CD4-positive, alpha-beta T cell treated with Interleukin-15 for 1 hour (primary cell): ENCODE results near the gene PHF20.
"Not testable (repeated sequence)": the region's sequence is repeated elsewhere in the genome, so short reads cannot be mapped to it uniquely, and the experiment has no call there.

Experiments
- DNase-seq: peaks from one replicate; pipeline ENCODE4 v3.0.0-alpha.2; 2020

PHF20 gene

DNA sequence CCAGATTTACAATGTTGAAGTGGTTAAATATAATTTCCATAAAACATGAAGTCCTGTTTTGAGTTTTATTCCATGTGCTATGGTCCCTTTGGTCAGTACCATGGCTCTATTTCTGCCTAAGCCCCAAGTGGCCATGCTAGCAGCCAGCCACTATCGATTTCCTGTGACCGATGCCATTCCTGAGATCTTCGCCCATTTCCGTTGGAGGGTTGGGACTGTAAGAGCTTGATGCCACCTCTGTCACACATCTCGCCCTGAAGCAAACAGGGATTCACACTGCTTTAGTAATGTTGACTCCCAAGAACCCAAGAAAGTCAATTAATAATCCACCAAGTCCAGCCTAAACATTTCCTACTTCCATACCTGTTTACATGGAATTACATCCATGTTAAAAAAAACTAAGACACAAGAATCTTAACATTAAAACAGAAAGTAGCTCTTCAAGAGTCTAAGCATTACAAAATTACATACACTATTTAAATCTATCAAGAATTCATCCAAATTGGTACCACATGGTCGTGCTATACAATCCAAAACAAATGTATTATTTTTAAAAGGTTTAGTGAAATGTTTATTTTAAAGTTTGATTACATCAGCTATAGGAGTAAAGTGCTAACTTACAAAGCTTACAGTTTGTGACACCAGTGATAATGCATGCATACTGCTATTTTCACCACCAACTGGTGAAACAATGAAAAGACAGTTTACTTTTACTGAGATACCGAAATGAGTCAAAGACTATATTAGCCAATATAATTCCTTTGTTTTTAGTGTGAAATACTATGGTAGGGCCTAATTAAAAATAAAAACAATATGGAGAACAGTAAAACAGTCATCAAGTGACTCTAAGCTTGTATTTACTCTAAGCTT lies 32.3 kb upstream of the PHF20 start:
- DNase-seq = no peak

DNA sequence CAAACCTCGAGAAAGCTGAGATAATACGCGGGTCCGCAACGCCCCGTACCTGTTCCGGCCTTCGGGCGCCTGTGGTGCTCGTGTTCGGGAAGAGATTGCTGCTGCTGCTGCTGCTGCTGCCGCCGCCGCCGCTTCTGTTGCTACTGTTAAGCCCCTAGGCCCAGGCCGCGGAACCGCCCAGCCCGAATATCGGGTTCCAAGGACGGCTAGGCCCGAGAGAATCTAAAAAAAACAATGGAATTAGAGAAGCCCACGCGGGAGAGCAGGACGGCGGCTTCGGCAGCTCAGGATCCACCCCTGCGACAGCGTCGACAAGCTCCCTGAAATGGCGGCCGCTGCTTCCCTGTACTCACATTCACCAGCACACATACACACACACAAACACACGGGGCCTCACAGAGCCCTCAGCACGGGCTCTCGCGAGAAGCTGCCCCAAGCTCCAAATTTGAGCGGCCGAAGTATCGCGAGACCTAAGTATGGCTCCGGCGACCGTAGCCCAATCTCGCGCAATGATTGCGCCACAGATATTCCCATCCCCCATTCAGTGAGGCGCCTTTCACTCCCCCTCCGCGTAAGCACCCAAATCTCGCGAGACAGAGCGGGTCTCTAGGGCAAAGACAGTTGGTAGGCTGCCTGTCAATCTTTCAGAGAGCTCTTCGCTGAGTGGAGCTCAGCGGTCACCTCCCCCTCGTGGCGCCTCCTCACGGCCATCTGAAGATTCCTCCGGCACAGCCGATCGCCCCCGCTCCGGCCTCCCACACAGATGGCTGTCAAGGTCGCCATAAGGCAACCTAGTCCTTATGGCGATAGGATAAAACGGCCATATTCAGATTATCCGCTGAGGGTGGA lies 29.7 kb upstream of the PHF20 start, which contains the start of gene RBM39:
RBM39 (minus strand) TSS at position 369 of the 849 bp plus-strand sequence. CDS start 1,386 bp downstream, outside the sequence.
- peak; percentile 100 for DNase-seq

DNA sequence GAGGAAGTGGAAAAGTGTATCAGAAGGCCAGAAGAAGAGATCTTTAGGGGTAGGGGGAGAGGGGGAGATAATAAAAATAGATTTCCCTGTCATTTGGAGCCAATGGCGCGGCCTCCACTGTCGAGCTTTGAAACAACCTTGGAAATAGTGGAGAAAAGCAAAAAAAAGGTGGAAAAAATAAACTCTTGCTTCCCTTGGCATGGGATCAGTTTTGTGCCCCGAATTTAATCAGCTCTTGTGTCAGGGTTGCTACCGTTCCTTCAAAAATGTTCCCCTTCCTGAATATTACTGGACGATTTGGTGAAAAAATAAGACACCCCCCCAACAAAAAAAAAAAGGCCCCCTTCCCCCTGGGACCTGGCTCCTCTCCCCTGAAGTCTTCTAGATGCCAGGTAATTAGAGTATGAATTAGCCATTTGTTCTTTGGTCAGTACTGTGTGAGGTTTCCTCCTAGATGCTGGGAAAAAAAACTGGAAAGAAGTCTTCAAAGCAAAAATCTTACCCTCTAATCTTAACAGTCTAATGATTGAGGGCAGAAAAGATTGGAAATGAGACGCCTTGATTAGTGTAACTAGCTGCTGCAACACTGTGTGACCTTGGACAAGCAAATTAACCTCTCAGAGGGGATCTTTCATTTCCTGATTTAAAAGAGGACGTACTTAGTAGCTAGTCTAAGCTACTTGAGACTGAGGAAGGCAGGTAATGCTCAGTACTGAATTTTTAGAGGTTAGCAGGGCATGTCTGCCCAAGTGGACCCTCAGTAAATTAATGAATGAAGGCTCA lies 28.9 kb upstream of the PHF20 start:
- no peak for DNase-seq

DNA sequence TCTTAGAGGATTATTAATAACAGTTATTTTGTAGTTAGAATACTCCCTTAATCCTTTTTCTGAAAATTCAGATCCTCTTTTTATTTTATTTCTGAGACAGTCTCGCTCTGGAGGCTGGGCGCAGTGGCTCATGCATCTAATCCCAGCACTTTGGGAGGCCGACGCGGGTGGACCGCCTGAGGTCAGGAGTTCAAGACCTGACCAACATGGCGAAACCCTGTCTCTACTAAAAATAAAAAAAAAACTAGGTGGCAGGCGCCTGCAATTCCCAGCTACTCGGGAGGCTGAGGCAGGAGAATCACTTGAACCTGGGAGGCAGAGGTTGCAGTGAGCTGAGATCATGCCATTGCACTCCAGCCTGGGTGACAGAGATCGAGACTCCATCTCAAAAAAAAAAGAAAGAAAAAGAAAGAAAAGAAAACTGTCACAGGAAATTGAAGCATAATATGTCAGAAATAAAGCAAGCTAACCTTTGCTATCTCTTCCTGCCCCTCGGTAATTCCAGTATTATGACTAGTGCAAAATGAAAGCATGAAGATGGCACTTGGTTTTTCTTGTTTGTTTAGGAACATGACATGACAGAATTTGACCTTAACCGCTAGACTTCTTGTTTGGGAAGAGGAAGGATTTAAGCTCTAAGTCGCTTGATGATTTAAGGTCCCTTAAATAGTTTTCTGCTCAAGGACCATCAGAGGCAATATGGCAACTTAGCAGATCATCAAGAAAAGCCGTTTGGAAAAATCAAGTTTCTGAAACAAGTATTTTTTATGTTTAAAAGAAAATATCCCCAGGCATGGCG lies 27.9 kb upstream of the PHF20 start:
- no peak for DNase-seq

DNA sequence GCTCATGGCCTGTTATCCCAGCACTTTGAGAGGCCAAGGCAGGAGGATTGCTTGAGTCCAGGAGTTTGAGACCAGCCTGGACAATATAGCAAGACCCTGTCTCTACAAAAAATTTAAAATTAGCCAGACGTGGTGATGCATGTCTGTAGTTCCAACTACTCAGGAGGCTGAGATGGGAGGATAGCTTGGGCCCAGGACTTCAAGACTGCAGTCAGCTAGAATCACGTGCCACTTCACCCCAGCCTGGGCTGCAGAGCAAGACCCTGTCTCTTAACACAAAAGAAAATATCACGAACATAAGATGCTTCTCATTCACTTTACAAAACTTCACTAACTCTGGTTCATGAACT lies 27.3 kb upstream of the PHF20 start:
- not testable (repeated sequence) for DNase-seq

DNA sequence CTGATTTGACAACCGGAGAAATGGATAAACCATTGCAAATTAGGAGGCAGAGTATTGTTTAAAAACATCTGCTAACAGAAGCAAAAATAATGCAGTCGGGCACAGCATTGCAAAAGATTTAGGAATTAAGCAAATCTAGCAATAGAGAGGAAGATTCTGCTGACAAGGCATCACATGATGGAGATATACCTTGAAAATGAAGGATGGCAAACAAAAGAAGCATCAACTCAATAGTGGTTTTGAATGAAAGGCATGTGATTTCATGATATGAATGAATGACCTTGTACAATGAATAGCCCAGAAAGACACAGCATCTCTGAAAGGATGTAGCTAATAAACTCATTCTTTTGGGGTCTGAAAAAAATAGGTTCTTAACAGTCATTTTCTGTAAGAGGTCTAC lies 21.2 kb upstream of the PHF20 start:
- DNase-seq = no peak

DNA sequence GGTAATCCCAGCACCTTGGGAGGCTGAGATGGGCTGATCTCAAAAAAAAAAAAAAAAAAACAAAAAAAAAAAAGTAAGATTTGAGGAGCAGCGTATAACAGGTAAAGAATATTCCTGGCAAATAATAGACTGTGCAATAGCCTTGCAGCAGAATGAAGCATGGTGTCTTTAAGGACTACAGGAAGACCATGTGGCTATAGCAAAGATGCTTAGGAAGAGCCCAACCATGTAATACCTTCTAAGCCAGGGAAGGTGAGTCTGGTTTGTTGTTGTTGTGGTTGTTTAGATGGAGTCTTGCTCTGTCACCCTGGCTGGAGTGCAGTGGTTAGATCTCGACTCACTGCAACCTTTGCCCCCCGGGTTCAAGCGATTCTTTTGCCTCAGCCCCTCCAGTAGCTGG lies 15.4 kb upstream of the PHF20 start:
- DNase-seq = no peak

DNA sequence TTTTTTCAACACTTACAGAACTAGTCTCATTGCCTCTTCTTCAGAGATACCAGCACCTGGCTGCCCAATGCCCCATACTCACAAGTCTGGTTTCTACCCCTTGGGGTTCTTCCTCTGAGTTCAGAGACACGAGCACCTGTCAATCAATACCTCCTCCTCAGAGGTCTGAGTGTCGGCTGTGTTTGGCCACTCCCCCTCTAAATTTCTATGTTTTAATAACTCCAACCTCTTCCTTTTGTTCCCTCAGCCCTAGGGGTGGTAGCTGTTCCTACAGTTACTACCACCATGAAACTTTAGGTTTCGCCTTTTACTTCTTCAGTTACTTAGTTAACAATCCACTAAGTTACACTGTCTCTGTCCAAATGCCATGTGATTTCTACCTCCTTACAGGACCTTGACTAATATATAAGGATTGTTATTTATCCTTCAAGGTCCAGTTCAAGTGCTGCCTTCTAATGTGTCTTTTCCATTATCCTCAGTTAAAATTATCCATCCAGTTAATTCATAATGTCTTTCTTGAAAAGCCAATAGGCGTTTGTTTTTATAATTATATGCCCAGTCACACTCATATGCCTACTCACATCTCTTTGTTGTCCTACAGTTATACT lies 14.6 kb upstream of the PHF20 start:
- no peak for DNase-seq

DNA sequence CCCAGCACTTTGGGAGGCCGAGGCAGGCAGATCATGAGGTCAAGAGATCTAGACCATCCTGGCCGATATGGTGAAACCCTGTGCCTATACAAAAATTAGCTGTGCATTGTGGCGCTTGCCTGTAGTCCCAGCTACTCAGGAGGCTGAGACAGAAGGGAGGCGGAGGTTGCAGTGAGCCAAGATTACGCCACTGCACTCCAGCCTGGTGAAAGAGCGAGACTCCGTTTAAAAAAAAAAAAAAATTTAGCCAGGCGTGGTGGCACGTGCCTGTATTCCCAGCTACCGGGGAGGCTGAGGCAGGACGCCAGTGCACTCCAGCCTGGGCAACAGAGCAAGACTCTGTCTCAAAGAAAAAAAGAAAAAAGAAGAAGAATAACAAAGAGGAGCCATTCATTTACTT lies 10.3 kb upstream of the PHF20 start:
- DNase-seq = not testable (repeated sequence)

DNA sequence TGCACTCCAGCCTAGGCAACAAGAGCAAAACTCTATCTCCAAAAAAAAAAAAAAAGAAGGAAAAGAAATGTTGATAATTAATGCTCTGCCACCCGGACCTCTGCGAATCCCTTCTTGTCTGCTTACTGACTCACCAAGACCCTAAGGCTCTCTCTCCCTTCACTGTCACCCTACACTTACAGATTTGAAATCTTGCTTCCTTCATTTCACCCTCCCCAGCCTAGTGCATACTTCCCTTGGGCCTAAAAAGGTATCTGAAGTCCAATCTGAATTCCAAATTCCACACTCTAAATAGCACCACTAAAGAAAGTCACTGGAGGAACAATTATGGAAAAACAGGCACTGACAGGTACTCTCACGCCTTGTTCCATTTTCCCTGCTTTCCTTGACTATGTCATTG lies 9.4 kb upstream of the PHF20 start:
- DNase-seq = no peak

DNA sequence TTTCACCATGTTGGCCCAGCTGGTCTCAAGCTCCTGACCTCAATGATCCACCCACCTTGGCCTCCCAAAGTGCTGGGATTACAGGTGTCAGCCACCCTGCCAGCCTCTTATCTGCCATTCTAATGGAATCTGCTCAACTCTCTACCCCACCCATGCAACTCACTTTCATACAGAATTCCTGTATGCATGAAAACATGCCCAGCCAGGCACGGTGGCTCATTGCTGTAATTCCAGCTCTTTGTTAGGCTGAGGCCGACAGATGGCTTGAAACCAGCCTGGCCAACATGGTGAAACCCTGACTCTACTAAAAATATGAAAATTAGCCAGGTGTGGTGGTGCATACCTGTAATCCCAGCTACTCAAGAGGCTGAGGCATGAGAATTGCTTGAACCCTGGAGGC lies 6.9 kb upstream of the PHF20 start:
- DNase-seq = not testable (repeated sequence)

DNA sequence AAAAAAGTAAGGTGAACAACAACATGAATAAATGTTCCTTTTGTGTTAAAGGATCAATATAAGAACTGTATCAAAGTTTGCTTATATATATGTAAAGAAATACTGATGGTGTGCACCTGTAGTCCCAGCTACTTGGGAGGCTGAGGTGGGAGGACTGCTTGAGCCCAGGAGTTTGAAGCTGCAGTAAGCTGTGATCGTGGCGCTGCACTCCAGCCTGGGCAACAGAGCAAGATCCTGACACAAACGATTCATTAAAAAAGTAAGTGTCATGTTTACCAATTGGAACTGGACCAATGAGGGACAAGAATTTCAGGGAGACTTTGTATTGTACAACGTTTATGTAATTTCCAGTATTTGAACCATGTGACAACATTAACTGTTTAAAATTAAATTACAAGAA lies 5.0 kb upstream of the PHF20 start:
- no peak for DNase-seq

DNA sequence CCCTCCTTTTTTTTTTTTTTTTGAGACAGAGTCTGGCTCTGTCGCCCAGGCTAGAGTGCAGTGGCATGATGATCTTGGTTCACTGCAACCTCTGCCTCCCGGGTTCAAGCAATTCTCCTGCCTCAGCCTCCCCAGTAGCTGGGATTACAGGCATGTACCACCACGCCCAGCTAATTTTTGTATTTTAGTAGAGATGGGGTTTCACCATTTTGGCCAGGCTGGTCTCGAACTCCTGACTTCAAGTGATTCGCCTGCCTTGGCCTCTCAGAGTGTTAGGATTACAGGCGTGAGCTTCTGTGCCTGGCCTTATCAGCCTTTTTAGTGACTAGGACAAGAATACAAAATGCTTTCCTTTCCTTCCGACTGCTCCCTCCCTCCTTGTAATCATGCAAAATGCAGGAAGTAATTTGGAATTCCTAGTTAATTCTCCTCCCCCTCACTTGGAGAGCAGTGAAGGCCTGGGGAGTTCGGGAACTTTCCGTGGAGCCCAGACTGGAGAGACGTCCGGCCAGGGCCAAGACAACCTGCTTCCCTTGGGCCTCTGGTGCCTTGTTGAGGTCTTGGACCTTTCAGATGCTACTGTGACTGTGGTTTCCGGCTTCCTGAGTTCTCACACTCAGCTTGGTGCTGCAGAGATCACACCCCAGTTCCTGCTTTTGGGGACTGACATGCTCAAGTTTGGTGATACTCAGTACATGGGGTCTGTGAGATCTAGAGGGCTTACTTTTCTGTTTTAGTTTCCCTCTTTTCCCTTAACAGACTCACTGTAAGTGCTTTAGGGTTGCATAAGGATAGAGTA lies 3.9 kb upstream of the PHF20 start:
- DNase-seq = peak; percentile 84

DNA sequence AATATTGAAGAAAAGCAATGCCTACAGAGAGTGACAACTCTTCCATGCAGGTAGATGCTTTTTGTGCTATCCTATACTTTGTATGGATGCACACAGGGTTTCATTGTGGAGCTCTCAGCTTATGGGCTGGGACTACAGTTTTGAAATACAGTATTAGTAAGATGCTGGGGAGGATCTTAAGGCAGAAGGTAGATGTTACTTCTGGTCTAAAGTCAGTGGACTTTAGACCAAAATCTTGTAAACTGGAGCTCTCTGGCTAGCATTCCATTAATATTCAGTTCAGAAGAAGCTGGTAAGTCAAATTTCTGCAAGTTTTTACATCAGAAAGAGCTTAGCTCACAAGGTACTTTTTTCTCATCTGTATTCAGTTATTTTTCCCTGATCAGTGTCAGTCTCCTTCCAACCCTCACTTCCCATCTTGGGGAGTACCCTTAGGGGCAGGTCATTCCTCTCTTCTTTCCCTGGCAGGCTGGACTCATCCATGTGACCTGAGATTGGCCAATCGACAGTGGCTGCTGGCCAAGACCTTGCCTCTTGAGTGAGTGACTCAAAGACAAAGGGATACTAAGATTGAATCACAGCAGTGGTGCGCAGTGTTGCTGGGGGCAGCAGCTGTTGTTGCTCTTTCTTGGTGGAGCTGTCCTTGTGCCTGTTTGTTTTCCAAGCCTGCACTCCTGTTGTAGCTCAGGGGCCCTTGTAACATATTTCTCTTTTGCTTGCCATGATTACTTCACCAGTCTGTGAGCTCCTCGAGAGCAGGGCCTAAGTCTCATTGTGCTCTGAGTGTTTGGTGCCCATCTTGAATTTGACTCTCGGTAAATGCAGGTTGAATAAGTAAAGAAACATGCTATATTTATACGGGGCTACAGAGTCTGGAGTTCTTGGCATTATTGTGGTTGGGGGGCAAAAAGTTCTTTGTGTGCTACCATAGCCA lies 2.8 kb upstream of the PHF20 start:
- peak; percentile 81 for DNase-seq

DNA sequence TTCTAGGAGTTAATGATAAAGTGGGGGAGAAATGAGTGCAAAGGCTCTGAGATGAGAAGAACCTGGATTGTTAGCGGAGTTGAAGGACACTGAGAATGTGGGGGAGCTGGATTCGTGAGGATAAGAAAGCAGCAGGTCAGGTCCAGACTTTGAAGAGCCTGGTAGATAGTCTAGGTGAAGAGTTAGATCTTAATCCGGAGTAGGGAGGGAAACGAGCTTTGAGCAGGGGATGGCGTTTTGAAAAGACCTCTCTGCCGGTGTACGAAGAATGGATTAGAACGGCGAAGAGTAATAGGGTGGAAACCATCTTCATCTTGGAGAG lies 487 bp upstream of the PHF20 start:
- DNase-seq = no peak

DNA sequence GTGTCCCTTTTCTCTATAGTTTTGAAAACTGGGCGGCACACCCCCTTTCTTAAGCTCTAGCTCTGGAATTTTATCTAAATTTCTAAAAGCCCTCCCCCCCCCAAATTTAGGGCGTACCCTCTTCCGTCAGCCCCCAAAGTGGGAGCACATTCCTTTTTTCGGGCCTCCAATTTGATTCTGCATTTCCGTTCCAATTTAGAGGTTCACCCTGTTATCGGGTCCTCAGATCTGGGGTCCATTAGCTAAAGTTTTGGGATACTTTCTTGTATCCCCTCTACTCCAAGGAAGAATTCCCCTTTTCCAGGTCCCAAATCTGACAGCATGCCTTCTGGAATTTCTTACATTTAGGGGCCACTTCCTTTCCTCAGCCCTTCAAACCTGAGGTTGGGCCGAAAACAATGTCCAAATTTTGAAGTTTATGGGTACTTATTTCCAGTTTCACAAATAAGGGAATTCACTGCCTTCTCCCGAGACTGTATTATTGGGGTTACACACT lies 796 bp downstream of the PHF20 start:
- DNase-seq = no peak

DNA sequence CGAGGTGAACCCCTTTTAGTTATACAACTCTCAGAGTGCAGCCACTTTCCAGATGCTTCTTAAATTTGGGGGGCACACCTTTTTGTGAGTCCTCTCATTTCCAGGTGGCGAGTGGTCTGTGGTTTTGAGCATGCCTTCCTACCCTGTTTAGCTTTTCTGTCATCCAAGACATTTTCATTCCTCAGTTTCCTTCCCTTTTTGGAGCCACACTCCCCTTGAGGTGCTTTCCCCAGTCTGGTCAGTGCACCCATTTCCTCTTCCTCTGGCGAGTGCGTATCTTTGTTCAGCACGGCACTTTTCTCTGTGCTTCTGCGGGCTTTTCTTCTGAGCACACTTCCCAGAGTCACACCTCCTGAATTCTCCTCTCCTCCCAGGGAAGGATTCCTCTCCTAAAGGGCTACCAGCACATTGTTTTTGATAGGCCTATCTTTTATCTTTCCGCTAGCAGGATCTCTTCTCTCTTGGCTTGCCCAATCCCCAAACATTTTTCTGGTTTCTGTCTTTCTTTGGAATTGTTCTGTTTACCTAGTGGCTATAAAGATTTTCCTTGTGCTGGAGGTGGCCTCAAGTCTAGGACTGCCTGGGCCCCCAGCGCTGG lies 1.4 kb downstream of the PHF20 start:
- DNase-seq = peak; percentile 72

DNA sequence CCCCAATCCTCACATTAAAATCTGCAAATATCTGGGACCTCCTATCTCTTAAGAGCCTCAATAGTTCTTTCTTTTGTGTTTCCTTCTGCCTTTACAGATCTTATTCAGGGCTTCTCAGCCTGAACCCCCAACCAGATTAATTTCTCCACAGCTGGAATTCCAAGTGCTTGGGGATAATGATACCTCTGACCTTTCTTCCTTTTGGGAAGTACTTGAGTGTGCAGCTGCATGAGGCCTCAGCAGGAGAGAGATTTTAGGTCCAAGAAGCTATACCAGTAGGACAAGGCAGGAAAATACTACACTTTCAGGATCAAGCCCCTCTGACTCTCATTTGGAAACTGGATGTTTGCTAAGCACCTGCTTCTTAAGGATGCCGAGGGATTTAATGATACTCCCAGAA lies 2.6 kb downstream of the PHF20 start:
- DNase-seq = no peak

DNA sequence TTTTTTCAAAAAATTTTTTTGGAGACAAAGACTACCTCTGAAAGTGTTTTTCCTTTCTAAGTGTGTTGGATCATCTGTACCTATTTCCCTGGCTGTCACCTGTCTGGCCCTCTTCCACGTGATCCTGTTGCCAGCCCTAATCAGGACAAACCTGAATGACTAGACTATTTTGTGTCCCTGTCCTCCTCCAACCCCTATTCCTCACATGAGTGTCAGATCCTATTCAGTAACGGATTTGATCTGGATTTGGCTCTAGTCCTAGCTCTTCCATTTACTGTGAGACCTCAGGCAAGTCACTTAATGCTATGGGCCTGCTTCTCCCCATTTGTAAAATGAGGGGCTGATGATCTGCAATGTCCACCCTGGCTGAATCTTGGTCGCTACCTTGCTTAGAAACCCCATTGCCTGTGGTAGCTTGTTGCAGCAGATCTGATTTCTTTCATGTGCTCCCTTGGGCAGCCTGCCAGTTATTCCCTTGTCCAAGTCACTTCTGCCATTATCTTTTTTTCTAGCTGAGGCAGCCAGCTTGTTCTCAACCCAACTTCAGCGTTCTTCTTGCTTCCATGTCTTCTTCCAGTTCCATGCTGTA lies 4.8 kb downstream of the PHF20 start:
- no peak for DNase-seq
